Measurements from ENCODE around the gene TLNRD1.

The TLNRD1 gene

GRCh38 chr15:80966431-80967197 lies 34.1 kb upstream of the TLNRD1 start:
- Histone ChIP-seq H3K36me3 (ENCODE audit: control insufficient read depth, insufficient read depth, low read length) (peaks cover 13% of the 10 kb centered on the region), H3K27me3 (replicated peaks; ENCODE audit: control insufficient read depth, insufficient read depth, low read length, poor library complexity, severe bottlenecking) (no peaks in the 10 kb centered on the region), H3K9me3 (ENCODE audit: control insufficient read depth, low read length) (no peaks in the 10 kb centered on the region), H3K4me1 (ENCODE audit: control insufficient read depth, insufficient read depth, low read length, poor library complexity, severe bottlenecking) (no peaks in the 10 kb centered on the region), H3K4me3 (ENCODE audit: insufficient read depth, low read depth, low read length, poor library complexity, severe bottlenecking) (no peak overlapping the region), H3K27ac (ENCODE audit: insufficient read depth, low read length, poor library complexity, severe bottlenecking) (no peak overlapping the region)
- no peak for DNase-seq

GRCh38 chr15:80967451-80967850 lies 33.3 kb upstream of the TLNRD1 start:
- H3K9me3 ChIP-seq (ENCODE audit: control insufficient read depth, low read length), result no peaks in the 10 kb centered on the region
- H3K4me3 ChIP-seq (ENCODE audit: insufficient read depth, low read depth, low read length, poor library complexity, severe bottlenecking), result no peak overlapping the region
- DNase-seq, result no peak
- peaks cover 13% of the 10 kb centered on the region for H3K36me3 ChIP-seq (ENCODE audit: control insufficient read depth, insufficient read depth, low read length)
- no peaks in the 10 kb centered on the region for H3K4me1 ChIP-seq (ENCODE audit: control insufficient read depth, insufficient read depth, low read length, poor library complexity, severe bottlenecking)
- H3K27me3 ChIP-seq (replicated peaks; ENCODE audit: control insufficient read depth, insufficient read depth, low read length, poor library complexity, severe bottlenecking), result no peaks in the 10 kb centered on the region
- no peak overlapping the region for H3K27ac ChIP-seq (ENCODE audit: insufficient read depth, low read length, poor library complexity, severe bottlenecking)

GRCh38 chr15:80967991-80968510 lies 32.7 kb upstream of the TLNRD1 start:
- Histone ChIP-seq H3K9me3 (ENCODE audit: control insufficient read depth, low read length) (no peaks in the 10 kb centered on the region), H3K27me3 (replicated peaks; ENCODE audit: control insufficient read depth, insufficient read depth, low read length, poor library complexity, severe bottlenecking) (no peaks in the 10 kb centered on the region), H3K27ac (ENCODE audit: insufficient read depth, low read length, poor library complexity, severe bottlenecking) (no peak overlapping the region), H3K36me3 (ENCODE audit: control insufficient read depth, insufficient read depth, low read length) (peaks cover 13% of the 10 kb centered on the region), H3K4me3 (ENCODE audit: insufficient read depth, low read depth, low read length, poor library complexity, severe bottlenecking) (no peak overlapping the region), H3K4me1 (ENCODE audit: control insufficient read depth, insufficient read depth, low read length, poor library complexity, severe bottlenecking) (no peaks in the 10 kb centered on the region)
- no peak for DNase-seq

- Histone ChIP-seq H3K27me3 (replicated peaks; ENCODE audit: control insufficient read depth, insufficient read depth, low read length, poor library complexity, severe bottlenecking) (no peaks in the 10 kb centered on the region), H3K4me3 (ENCODE audit: insufficient read depth, low read depth, low read length, poor library complexity, severe bottlenecking) (no peak overlapping the region), H3K4me1 (ENCODE audit: control insufficient read depth, insufficient read depth, low read length, poor library complexity, severe bottlenecking) (no peaks in the 10 kb centered on the region), H3K27ac (ENCODE audit: insufficient read depth, low read length, poor library complexity, severe bottlenecking) (no peak overlapping the region), H3K9me3 (ENCODE audit: control insufficient read depth, low read length) (no peaks in the 10 kb centered on the region), H3K36me3 (ENCODE audit: control insufficient read depth, insufficient read depth, low read length) (peaks cover 13% of the 10 kb centered on the region)
- no peak for DNase-seq
Observed at GRCh38 chr15:80969316-80969715, 31.4 kb upstream of the TLNRD1 start.

- Histone ChIP-seq H3K27me3 (replicated peaks; ENCODE audit: control insufficient read depth, insufficient read depth, low read length, poor library complexity, severe bottlenecking) (no peaks in the 10 kb centered on the region), H3K27ac (ENCODE audit: insufficient read depth, low read length, poor library complexity, severe bottlenecking) (no peak overlapping the region), H3K4me1 (ENCODE audit: control insufficient read depth, insufficient read depth, low read length, poor library complexity, severe bottlenecking) (no peaks in the 10 kb centered on the region), H3K36me3 (ENCODE audit: control insufficient read depth, insufficient read depth, low read length) (peaks cover 13% of the 10 kb centered on the region), H3K9me3 (ENCODE audit: control insufficient read depth, low read length) (no peaks in the 10 kb centered on the region), H3K4me3 (ENCODE audit: insufficient read depth, low read depth, low read length, poor library complexity, severe bottlenecking) (no peak overlapping the region)
- DNase-seq, result peak; percentile 5 to 45 (median 12)
Observed at GRCh38 chr15:80970018-80970657, 30.6 kb upstream of the TLNRD1 start.

GRCh38 chr15:80970658-80971057 lies 30.1 kb upstream of the TLNRD1 start:
- H3K27me3 ChIP-seq (replicated peaks; ENCODE audit: control insufficient read depth, insufficient read depth, low read length, poor library complexity, severe bottlenecking), result no peaks in the 10 kb centered on the region
- H3K36me3 ChIP-seq (ENCODE audit: control insufficient read depth, insufficient read depth, low read length), result peaks cover 13% of the 10 kb centered on the region
- H3K27ac ChIP-seq (ENCODE audit: insufficient read depth, low read length, poor library complexity, severe bottlenecking), result no peak overlapping the region
- H3K4me1 ChIP-seq (ENCODE audit: control insufficient read depth, insufficient read depth, low read length, poor library complexity, severe bottlenecking), result no peaks in the 10 kb centered on the region
- H3K9me3 ChIP-seq (ENCODE audit: control insufficient read depth, low read length), result no peaks in the 10 kb centered on the region
- no peak overlapping the region for H3K4me3 ChIP-seq (ENCODE audit: insufficient read depth, low read depth, low read length, poor library complexity, severe bottlenecking)
- DNase-seq, result no peak

- Histone ChIP-seq H3K27ac (ENCODE audit: insufficient read depth, low read length, poor library complexity, severe bottlenecking) (no peak overlapping the region), H3K27me3 (replicated peaks; ENCODE audit: control insufficient read depth, insufficient read depth, low read length, poor library complexity, severe bottlenecking) (no peaks in the 10 kb centered on the region), H3K9me3 (ENCODE audit: control insufficient read depth, low read length) (no peaks in the 10 kb centered on the region), H3K36me3 (ENCODE audit: control insufficient read depth, insufficient read depth, low read length) (peaks cover 13% of the 10 kb centered on the region), H3K4me3 (ENCODE audit: insufficient read depth, low read depth, low read length, poor library complexity, severe bottlenecking) (no peak overlapping the region), H3K4me1 (ENCODE audit: control insufficient read depth, insufficient read depth, low read length, poor library complexity, severe bottlenecking) (no peaks in the 10 kb centered on the region)
- no peak for DNase-seq
Observed at GRCh38 chr15:80971143-80971542, 29.6 kb upstream of the TLNRD1 start.

- no peaks in the 10 kb centered on the region for H3K27me3 ChIP-seq (replicated peaks; ENCODE audit: control insufficient read depth, insufficient read depth, low read length, poor library complexity, severe bottlenecking)
- no peak overlapping the region for H3K4me3 ChIP-seq (ENCODE audit: insufficient read depth, low read depth, low read length, poor library complexity, severe bottlenecking)
- H3K27ac ChIP-seq (ENCODE audit: insufficient read depth, low read length, poor library complexity, severe bottlenecking), result no peak overlapping the region
- DNase-seq, result no peak
- H3K36me3 ChIP-seq (ENCODE audit: control insufficient read depth, insufficient read depth, low read length), result peaks cover 13% of the 10 kb centered on the region
- no peaks in the 10 kb centered on the region for H3K4me1 ChIP-seq (ENCODE audit: control insufficient read depth, insufficient read depth, low read length, poor library complexity, severe bottlenecking)
- no peaks in the 10 kb centered on the region for H3K9me3 ChIP-seq (ENCODE audit: control insufficient read depth, low read length)
Observed at GRCh38 chr15:80972276-80972675, 28.4 kb upstream of the TLNRD1 start.

GRCh38 chr15:80974914-80975313 lies 25.8 kb upstream of the TLNRD1 start:
- no peaks in the 10 kb centered on the region for H3K27me3 ChIP-seq (replicated peaks; ENCODE audit: control insufficient read depth, insufficient read depth, low read length, poor library complexity, severe bottlenecking)
- no peaks in the 10 kb centered on the region for H3K9me3 ChIP-seq (ENCODE audit: control insufficient read depth, low read length)
- no peak overlapping the region for H3K27ac ChIP-seq (ENCODE audit: insufficient read depth, low read length, poor library complexity, severe bottlenecking)
- DNase-seq, result no peak
- H3K4me3 ChIP-seq (ENCODE audit: insufficient read depth, low read depth, low read length, poor library complexity, severe bottlenecking), result no peak overlapping the region
- peaks cover 16% of the 10 kb centered on the region for H3K36me3 ChIP-seq (ENCODE audit: control insufficient read depth, insufficient read depth, low read length)
- H3K4me1 ChIP-seq (ENCODE audit: control insufficient read depth, insufficient read depth, low read length, poor library complexity, severe bottlenecking), result no peaks in the 10 kb centered on the region

- no peaks in the 10 kb centered on the region for H3K9me3 ChIP-seq (ENCODE audit: control insufficient read depth, low read length)
- no peaks in the 10 kb centered on the region for H3K27me3 ChIP-seq (replicated peaks; ENCODE audit: control insufficient read depth, insufficient read depth, low read length, poor library complexity, severe bottlenecking)
- no peak for DNase-seq
- no peak overlapping the region for H3K4me3 ChIP-seq (ENCODE audit: insufficient read depth, low read depth, low read length, poor library complexity, severe bottlenecking)
- peaks cover 23% of the 10 kb centered on the region for H3K36me3 ChIP-seq (ENCODE audit: control insufficient read depth, insufficient read depth, low read length)
- H3K4me1 ChIP-seq (ENCODE audit: control insufficient read depth, insufficient read depth, low read length, poor library complexity, severe bottlenecking), result no peaks in the 10 kb centered on the region
- H3K27ac ChIP-seq (ENCODE audit: insufficient read depth, low read length, poor library complexity, severe bottlenecking), result peak overlapping the region; percentile 2
Observed at GRCh38 chr15:80976851-80977250, 23.9 kb upstream of the TLNRD1 start.

All from effector memory CD4-positive, alpha-beta T cell (primary cell).